Activated CD8-positive, alpha-beta T cell treated with anti-CD3 and anti-CD28 coated beads for 36 hours (primary cell): Measurements from ENCODE around the gene LSP1. TPM values are rescaled to one million over a fixed set of nuclear protein-coding genes. Genes with fewer than 3 reads are reported as not detected.

ENCODE experiments used
- ATAC-seq: fragments of 200-7000 bp; cut with Tn5 transposase; one replicate; pipeline ENCODE4 v1.10.0; 2021; ENCODE audit warnings: mild to moderate bottlenecking, moderate library complexity
- CTCF ChIA-PET: fragments of 350-600 bp; sonication (Branson Sonifier 250); formaldehyde crosslinking; loops from one replicate; lab custom pipeline; 2021; ENCODE audit warnings: antibody characterized with exemption; lab: Charles Lee
- POLR2A ChIA-PET: fragments of 350-600 bp; sonication (Branson Sonifier 250); formaldehyde crosslinking; loops from one replicate; lab custom pipeline; 2021; ENCODE audit warnings: antibody characterized with exemption; lab: Charles Lee
- DNase-seq: peaks from one replicate; pipeline ENCODE4 v3.0.0-alpha.2; 2020
- H3K27ac Mint-ChIP-seq: one replicate; pipeline ENCODE4 v1.8.0; 2021; ENCODE audit warnings: mild to moderate bottlenecking, mixed read lengths
- H3K27me3 Mint-ChIP-seq: one replicate; pipeline ENCODE4 v1.8.0; 2021; ENCODE audit warnings: mixed read lengths
- H3K36me3 Mint-ChIP-seq: one replicate; pipeline ENCODE4 v1.8.0; 2021; ENCODE audit warnings: low read depth, mixed read lengths
- H3K4me1 Mint-ChIP-seq: one replicate; pipeline ENCODE4 v1.8.0; 2021; ENCODE audit warnings: low read depth, mixed read lengths
- H3K4me3 Mint-ChIP-seq: one replicate; pipeline ENCODE4 v1.8.0; 2021; ENCODE audit warnings: mild to moderate bottlenecking, moderate library complexity, mixed read lengths
- H3K9me3 Mint-ChIP-seq: one replicate; pipeline ENCODE4 v1.8.0; 2021; ENCODE audit warnings: mixed read lengths
- CTCF ChIP-seq: fragments of 200-600 bp; IDR thresholded peaks from one replicate; pipeline ENCODE4 v1.8.0; 2022; ENCODE audit warnings: antibody characterized with exemption, mild to moderate bottlenecking
- intact Hi-C: fragments of 100-400 bp; cut with micrococcal nuclease; formaldehyde crosslinking; loops from one replicate; pipeline ENCODE4 v1.10.0; 2022
- total RNA-seq, 2 experiments: library from RNA; stranded (reverse); gene quantifications; one replicate each; pipeline ENCODE4 v1.2.3, GENCODE V29; 2021

The LSP1 gene
- total RNA-seq, 2 experiments from 2014 or later: 247 to 251 TPM

- no peak for TF ChIP-seq CTCF
- no peak overlapping the region for H3K4me3 Mint-ChIP-seq
These were observed 75.6 kb downstream of the LSP1 start for GRCh38 chr11:1928470-1928890.

GRCh38 chr11:1928891-1929541 lies 76.1 kb downstream of the LSP1 start:
- Mint-ChIP-seq H3K27ac (no peak overlapping the region), H3K27me3 (no peaks in the 10 kb centered on the region), H3K9me3 (no peaks in the 10 kb centered on the region), H3K36me3 (no peaks in the 10 kb centered on the region), H3K4me3 (no peak overlapping the region), H3K4me1 (peaks cover 2% of the 10 kb centered on the region)
- ChIA-PET POLR2A (interaction anchor here (0.8 kb wide), 1 partner anchor 69 kb away, joined by 3 read pairs; the partner anchor contains the start of gene H19), CTCF (interaction anchor here (2.0 kb wide), 1 partner anchor 47 kb away, joined by 5 read pairs; no protein-coding TSS in a partner anchor)
- TF ChIP-seq CTCF: no peak
- no peak for DNase-seq
- no peak for ATAC-seq
- intact Hi-C loops: no loop called here

More at GRCh38 chr11:1928470-1928890, 75.6 kb downstream of the LSP1 start:
- no peaks in the 10 kb centered on the region for H3K27me3 Mint-ChIP-seq
- CTCF ChIA-PET: interaction anchor here (2.0 kb wide), 1 partner anchor 46 kb away, joined by 5 read pairs; no protein-coding TSS in a partner anchor
- no peak overlapping the region for H3K27ac Mint-ChIP-seq
- DNase-seq (no peak), ATAC-seq (no peak)
- POLR2A ChIA-PET: no interaction called here
- H3K4me1 Mint-ChIP-seq: peaks cover 2% of the 10 kb centered on the region
- intact Hi-C loops: no loop called here
- H3K36me3 Mint-ChIP-seq: no peaks in the 10 kb centered on the region
- no peaks in the 10 kb centered on the region for H3K9me3 Mint-ChIP-seq

DNA sequence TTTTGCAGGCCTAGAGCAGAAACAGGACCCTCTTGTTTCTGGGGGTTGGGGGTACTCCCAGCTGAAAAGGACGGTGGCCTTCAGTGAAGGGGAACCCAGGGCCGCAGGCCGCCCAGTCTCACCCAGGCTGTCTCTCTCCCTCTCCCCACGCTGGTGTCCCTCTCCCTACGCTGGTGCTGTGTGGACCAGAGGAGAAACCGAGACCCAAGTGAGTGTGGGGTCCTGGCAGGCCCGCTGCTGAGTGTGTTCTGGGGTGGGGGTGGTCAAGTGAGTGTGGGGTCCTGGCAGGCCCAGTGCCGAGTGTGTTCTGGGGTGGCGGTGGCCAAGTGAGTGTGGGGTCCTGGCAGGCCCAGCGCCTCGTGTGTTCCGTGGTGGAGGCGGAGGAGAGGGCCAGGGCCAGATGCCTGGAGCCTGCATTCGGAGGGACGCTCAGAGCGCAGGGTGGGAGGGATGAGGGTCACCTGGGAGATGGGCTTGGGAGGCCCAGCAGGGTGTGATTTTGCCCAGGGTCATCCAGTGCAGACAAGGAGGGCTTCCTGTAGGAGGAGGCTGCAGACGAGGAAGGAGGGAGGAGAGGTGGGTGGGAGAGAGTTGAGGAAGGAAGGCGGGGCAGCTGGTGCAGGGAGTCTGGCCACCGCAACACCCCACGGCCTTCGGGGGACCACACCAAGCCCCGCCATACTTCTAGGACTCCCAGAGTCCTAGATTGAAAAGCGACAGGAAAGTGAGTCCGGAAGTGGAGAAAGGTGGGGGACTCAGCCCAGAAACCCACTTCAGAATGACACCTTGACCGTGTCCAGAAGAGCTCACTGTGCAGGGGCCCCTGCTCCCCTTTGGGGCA lies 77.0 kb downstream of the LSP1 start:
- Mint-ChIP-seq H3K36me3 (no peaks in the 10 kb centered on the region), H3K4me3 (no peak overlapping the region), H3K27ac (no peak overlapping the region), H3K27me3 (no peaks in the 10 kb centered on the region), H3K9me3 (no peaks in the 10 kb centered on the region), H3K4me1 (peaks cover 2% of the 10 kb centered on the region)
- ChIA-PET CTCF (interaction anchor here (0.6 to 2.0 kb wide), 2 partner anchors 47 to 251 kb away, joined by 3 to 5 read pairs; no protein-coding TSS in a partner anchor), POLR2A (interaction anchor here (0.7 to 0.8 kb wide), 2 partner anchors 68 to 114 kb away, joined by 3 read pairs; partner anchors contain the start of gene H19)
- no peak for ATAC-seq
- no peak for DNase-seq
- TF ChIP-seq CTCF: no peak
- intact Hi-C loops: no loop called here

DNA sequence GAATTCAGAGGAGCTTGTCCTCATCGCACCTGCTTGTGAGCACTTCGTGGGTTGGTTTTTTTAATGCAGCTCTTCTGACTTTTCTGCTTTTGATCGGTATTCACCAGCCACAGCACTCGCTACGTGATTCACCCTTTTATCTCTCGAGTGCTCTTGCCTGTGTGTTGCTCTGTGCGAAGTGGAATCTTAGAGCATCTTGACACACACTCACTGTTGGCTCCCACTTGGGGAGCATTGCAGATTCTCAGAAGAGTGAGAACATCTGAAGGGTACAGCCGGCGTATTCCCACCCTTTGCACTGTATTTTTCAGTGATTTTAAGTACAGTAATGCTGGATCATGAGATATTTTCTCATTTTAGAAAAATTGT lies 77.6 kb downstream of the LSP1 start:
- H3K27ac Mint-ChIP-seq: no peak overlapping the region
- DNase-seq (no peak), ATAC-seq (peak; percentile 51)
- ChIA-PET POLR2A (interaction anchor here (0.7 kb wide), 1 partner anchor 114 kb away, joined by 3 read pairs; no protein-coding TSS in a partner anchor), CTCF (interaction anchor here (0.6 kb wide), 1 partner anchor 252 kb away, joined by 3 read pairs; no protein-coding TSS in a partner anchor)
- H3K4me3 Mint-ChIP-seq: no peak overlapping the region
- H3K9me3 Mint-ChIP-seq: no peaks in the 10 kb centered on the region
- no peak for TF ChIP-seq CTCF
- H3K36me3 Mint-ChIP-seq: no peaks in the 10 kb centered on the region
- intact Hi-C loops: no loop called here
- H3K4me1 Mint-ChIP-seq: peaks cover 2% of the 10 kb centered on the region
- no peaks in the 10 kb centered on the region for H3K27me3 Mint-ChIP-seq
